K562 (cell line): Measurements from ENCODE around the gene JADE3. TPM values are rescaled to one million over a fixed set of nuclear protein-coding genes. Genes with fewer than 3 reads are reported as not detected.
A peak's percentile ranks its signal among the peaks of the same experiment; 100 is the strongest.

ENCODE experiments used
- BCL6 ChIP-seq: fragments of 250-450 bp; sonication (Bioruptor Pico); IDR thresholded peaks from 2 replicates; pipeline ENCODE4 v1.4.0; 2020
- FOXM1 ChIP-seq, 2 experiments: fragments of 450-650 bp in 1 of 2; sonication (generic) in 1 of 2; formaldehyde crosslinking in 1 of 2; IDR thresholded peaks; 2 replicates each; pipeline versions ENCODE4 v1.6.1 to v1.9.0; 2017 to 2022; ENCODE audit warnings: low read depth in 2 of 2, mild to moderate bottlenecking in 2 of 2, missing genetic modification reagents in 1 of 2, moderate library complexity in 1 of 2
- HMG20B ChIP-seq: fragments of 250-450 bp; sonication (Bioruptor Pico); IDR thresholded peaks from 2 replicates; pipeline ENCODE4 v1.5.0; 2021; ENCODE audit warnings: mild to moderate bottlenecking
- KAT8 ChIP-seq: fragments of 450-650 bp; IDR thresholded peaks from 2 replicates; pipeline ENCODE4 v1.6.1; 2016; ENCODE audit warnings: low read depth, mild to moderate bottlenecking
- MYC ChIP-seq, 2 experiments: fragments of 250-450 bp in 1 of 2; sonication (Bioruptor Pico) in 1 of 2; IDR thresholded peaks; 2 replicates each; pipeline versions ENCODE4 v1.5.1 to v1.6.1; 2012 to 2021; ENCODE audit warnings: low read depth in 2 of 2, borderline replicate concordance in 1 of 2, improper control_type of control experiment in 1 of 2, low read length in 1 of 2, mild to moderate bottlenecking in 1 of 2, moderate library complexity in 1 of 2
- NFE2L1 ChIP-seq: fragments of 450-650 bp; IDR thresholded peaks from 2 replicates; pipeline ENCODE4 v1.6.1; 2016; ENCODE audit warnings: missing genetic modification characterization, low read depth, mild to moderate bottlenecking, missing compliant biosample characterization, moderate library complexity, borderline replicate concordance
- SIN3A ChIP-seq, 2 experiments: fragments of 150-350 bp in 1 of 2; IDR thresholded peaks; 2 replicates each; pipeline ENCODE4 v1.6.1; 2011 to 2016; ENCODE audit warnings: borderline replicate concordance in 2 of 2, low read depth in 2 of 2, low read length in 2 of 2, mild to moderate bottlenecking in 2 of 2, moderate library complexity in 2 of 2; ENCODE audit not compliant: control insufficient read depth in 1 of 2
- polyA plus RNA-seq, 8 experiments: library from polyadenylated mRNA; depleted of rRNA in 4 of 8; stranded (reverse) in 5 of 8; unstranded in 3 of 8; fragments of >200 nt; fragmentation: Nextera tagmentation in 2 of 8; fragmentation: Illumina TruSeq in 1 of 8; extraction: Ambion mirVana in 2 of 8; extraction: Trizol in 1 of 8; gene quantifications; 2 replicates each; pipeline versions ENCODE4 v1.2.1 to v1.2.3, GENCODE V29; 2011 to 2014; ENCODE audit warnings: inconsistent platforms in 1 of 8, missing spikeins in 1 of 8
- total RNA-seq, 7 experiments: library from RNA; depleted of rRNA in 6 of 7; stranded (reverse); fragments of >200 nt in 6 of 7; fragmentation: Illumina TruSeq in 2 of 7; extraction: Trizol in 2 of 7; gene quantifications; 2 replicates each; pipeline versions ENCODE4 v1.2.1 to v1.2.3, GENCODE V29; 2011 to 2021; ENCODE audit warnings: low replicate concordance in 1 of 7
- TF ChIP-seq, protein P1 (sequence below), 2 experiments: fragments of 450-650 bp; conservative IDR thresholded peaks; 2 replicates each; pipeline ENCODE4 v1.6.1; 2017; ENCODE audit warnings: mild to moderate bottlenecking in 2 of 2, moderate library complexity in 2 of 2

Gene JADE3
- total and polyA plus RNA-seq, 9 of the 15 experiments (the other 6 are each of a cell fraction or from before 2014, with no cell fraction given): 2.6 to 10.0 (median 7.0) TPM

DNA sequence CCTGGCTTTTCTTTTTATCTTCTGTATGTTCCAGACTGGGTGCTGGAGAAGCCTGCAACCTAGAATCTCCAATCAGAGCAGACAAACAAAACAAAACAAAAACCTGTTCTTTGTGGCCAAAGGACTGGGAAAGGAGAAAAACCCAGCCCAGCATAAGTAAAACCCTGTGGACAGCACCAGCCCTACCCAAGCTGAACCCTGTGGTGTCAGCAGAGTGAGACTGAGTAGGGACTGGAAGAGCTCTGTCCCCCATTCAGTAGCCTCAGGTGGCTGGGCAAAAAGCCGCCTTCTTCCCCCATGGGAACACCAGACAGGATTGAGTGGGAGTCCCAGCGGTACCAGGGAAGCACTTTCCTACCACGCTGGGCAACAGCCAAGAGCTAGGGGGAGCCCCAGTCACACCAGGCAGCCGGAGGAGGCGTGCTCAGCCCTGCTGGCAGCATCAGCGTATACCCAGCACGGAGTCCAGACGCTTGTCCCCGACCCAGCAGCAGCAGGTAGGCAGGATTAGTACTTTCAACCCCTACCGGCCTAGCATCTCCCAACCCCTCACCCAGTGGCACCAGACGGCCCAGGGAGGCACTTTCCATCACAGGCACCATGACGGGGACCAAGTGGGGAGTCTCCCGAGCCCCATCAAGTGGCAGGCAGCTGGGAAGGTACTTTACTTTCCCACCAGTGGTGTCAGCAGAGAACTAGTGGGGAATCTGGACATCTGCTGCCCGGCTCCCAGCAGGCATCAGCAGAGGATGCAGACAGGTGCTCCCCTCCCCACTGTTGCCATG, 8.6 kb upstream of the JADE3 start (continued):
- TF ChIP-seq MYC (IDR thresholded peaks at IDR 0.05; ENCODE audit: low read depth, low read length) (peak; percentile 26; the same call in 1 of the 2 replicates), MYC (CRISPR knock-in tag; IDR thresholded peaks at IDR 0.05; ENCODE audit: borderline replicate concordance, low read depth) (no peak), BCL6 (CRISPR knock-in tag) (no peak), HMG20B (CRISPR knock-in tag) (no peak), FOXM1 (IDR thresholded peaks at IDR 0.05; ENCODE audit: low read depth) (no peak), FOXM1 (CRISPR knock-in tag; IDR thresholded peaks at IDR 0.05; ENCODE audit: low read depth) (no peak), NFE2L1 (no peak), SIN3A (IDR thresholded peaks at IDR 0.05; ENCODE audit: borderline replicate concordance in 2 of 2, control insufficient read depth in 1 of 2, low read depth in 2 of 2, low read length in 2 of 2) (no peak), KAT8 (no peak)
- TF ChIP-seq, protein P1, sequence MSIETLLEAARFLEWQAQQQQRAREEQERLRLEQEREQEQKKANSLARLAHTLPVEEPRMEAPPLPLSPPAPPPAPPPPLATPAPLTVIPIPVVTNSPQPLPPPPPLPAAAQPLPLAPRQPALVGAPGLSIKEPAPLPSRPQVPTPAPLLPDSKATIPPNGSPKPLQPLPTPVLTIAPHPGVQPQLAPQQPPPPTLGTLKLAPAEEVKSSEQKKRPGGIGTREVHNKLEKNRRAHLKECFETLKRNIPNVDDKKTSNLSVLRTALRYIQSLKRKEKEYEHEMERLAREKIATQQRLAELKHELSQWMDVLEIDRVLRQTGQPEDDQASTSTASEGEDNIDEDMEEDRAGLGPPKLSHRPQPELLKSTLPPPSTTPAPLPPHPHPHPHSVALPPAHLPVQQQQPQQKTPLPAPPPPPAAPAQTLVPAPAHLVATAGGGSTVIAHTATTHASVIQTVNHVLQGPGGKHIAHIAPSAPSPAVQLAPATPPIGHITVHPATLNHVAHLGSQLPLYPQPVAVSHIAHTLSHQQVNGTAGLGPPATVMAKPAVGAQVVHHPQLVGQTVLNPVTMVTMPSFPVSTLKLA (conservative IDR thresholded peaks at IDR 0.05): peak in 1 of 2 experiments; percentile 52; a peak in 1 of 4 replicates
